ENCODE measurements around the gene RHBDL1. TPM values are rescaled to one million over a fixed set of nuclear protein-coding genes. Genes with fewer than 3 reads are reported as not detected.

Gene RHBDL1
- total RNA-seq = 1 to 10 TPM in 2 of 4 donors, not detected in 2; 1.5 to 2.0 TPM

DNA sequence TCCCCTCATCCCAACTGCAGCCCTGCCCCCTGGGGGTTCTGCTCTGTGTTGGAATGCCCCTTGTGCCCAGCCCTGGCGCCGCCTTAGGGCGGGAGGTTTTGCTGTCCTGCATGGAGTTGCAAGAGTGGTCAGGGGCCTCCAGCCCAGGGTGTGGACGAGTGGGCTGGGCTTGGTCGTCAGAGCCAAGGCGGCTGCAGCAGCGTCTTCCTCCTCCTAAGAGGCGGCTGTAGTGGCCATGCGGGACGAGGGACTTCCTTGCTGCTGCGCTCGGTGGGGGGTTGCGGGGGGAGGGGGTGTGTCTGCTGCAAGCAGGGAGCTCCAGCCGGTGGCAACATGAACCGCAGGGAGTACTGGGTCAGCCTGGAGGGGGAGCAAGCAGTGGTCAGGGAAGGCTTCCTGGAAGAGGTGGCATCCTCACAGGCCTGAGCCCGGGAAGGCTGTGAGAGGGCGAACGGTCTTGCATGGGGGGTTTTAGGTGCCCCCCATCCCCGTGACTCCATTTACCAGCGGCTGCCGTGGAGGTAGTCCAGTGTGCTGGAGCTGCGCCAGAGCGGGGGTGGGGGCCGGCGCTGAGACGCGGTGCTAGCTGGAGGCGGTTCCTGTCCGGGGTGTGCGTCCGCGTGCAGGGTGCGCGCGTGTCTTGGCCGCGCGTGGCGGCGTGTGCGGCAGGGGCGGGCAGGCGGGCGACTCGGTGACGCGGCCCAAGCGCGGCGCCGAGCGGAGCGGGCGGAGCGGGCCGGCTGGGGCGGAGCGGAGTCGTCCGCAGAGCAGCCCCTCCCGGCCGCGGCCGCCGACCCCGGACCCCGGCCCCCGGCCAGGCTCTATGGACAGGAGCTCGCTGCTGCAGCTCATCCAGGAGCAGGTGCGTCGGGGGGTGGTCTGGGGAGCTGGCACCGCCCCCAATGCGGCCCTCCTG lies at the start of gene RHBDL1:
TSS of gene RHBDL1 (plus strand) at position 704 of the 916 bp plus-strand sequence. CDS start at position 824, 120 bp downstream.
- Histone ChIP-seq H3K36me3 (no peaks in the 10 kb centered on the region), H3K27ac (no peak within 1 kb of the TSS), H3K27me3 (no peaks in the 10 kb centered on the region), H3K9me3 (no peaks in the 10 kb centered on the region), H3K4me1 (peaks cover 0 to 11% of the 10 kb centered on the region in 2 donors), H3K4me3 (no peak within 1 kb of the TSS)
- intact Hi-C loops (cut with DNase I; ENCODE audit: low total_unique reads) = no loop called here
- TF ChIP-seq POLR2A (IDR thresholded peaks at IDR 0.05) = no peak
- TF ChIP-seq, protein P1, sequence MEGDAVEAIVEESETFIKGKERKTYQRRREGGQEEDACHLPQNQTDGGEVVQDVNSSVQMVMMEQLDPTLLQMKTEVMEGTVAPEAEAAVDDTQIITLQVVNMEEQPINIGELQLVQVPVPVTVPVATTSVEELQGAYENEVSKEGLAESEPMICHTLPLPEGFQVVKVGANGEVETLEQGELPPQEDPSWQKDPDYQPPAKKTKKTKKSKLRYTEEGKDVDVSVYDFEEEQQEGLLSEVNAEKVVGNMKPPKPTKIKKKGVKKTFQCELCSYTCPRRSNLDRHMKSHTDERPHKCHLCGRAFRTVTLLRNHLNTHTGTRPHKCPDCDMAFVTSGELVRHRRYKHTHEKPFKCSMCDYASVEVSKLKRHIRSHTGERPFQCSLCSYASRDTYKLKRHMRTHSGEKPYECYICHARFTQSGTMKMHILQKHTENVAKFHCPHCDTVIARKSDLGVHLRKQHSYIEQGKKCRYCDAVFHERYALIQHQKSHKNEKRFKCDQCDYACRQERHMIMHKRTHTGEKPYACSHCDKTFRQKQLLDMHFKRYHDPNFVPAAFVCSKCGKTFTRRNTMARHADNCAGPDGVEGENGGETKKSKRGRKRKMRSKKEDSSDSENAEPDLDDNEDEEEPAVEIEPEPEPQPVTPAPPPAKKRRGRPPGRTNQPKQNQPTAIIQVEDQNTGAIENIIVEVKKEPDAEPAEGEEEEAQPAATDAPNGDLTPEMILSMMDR (IDR thresholded peaks at IDR 0.05) = no peak
- no peak for DNase-seq

DNA sequence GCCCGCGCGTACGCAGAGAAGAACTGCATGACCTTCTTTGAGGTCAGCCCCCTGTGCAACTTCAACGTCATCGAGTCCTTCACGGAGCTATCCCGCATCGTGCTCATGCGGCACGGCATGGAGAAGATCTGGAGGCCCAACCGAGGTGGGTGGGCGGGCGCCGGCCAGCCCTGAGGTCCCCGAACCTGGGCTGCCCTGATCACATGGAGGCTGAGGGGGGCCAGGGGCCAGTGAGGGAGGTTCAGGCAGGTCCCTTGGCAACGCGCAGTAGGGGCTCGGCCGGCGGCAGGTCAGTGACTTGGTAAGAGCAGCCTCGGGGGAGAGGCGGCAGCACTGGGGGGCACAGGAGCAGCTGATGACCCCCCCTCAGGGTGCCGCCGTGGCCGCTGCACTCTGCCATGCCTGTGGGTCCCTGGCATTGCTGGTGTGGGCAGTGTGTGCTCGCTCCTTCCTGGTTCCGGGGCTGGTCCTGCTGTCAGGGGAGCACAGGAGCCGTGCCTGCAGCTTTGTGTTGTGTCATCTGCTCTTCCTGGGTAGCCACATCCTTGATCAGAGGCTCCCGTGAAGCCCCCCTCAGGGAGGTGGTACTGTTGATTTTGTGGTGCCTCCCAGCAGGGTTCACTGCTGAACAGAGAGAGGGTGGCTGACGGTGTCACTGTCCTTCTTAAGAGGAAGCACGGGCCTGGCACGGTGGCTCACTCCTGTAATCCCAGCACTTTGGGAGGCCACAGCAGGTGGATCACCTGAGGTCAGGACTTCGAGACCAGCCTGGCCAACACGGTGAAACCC lies 49.3 kb upstream of the RHBDL1 start:
- DNase-seq = peak in 1 of 2 donors; percentile 30
- intact Hi-C loops (cut with DNase I; ENCODE audit: low total_unique reads) = no loop called here

DNA sequence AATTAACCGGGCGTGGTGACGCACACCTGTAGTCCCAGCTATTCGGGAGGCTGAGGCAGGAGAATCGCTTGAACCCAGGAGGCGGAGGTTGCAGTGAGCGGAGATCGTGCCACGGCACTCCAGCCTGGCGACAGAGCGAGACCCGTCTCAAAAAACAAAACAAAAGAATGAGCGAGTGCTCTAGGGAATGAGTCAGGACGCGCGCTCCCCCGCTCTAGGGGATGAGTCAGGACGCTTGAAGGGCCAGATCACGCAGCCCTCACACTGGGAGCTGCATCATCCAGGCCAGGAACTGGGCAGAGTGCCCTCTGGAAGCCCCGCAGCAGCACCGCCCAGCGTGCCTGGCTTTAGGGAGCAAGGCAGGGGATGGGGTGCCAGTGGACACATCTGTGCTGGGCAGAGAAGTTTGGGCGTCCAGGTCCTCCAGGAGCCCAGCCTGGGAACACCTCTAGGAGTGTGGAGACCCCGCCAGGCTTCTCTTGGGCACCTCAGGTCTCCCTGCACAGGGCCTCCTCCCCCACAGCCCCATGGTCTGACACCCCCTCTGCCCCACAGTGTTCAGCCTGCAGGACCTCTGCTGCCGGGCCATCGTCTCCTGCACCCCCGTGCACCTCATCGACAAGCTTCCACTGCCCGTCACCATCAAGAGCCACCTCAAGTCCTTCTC lies 48.6 kb upstream of the RHBDL1 start:
- H3K27me3 ChIP-seq = no peaks in the 10 kb centered on the region
- peak; percentile 89 to 94 for DNase-seq
- no peak overlapping the region for H3K4me3 ChIP-seq
- H3K36me3 ChIP-seq = no peaks in the 10 kb centered on the region
- intact Hi-C loops (cut with DNase I; ENCODE audit: low total_unique reads) = no loop called here
- no peak for TF ChIP-seq POLR2A (IDR thresholded peaks at IDR 0.05)
- TF ChIP-seq, protein P1 (IDR thresholded peaks at IDR 0.05) = no peak
- peak overlapping the region; percentile 89 to 93 for H3K27ac ChIP-seq
- H3K4me1 ChIP-seq = peaks cover 0 to 13% of the 10 kb centered on the region in 2 donors
- H3K9me3 ChIP-seq = no peaks in the 10 kb centered on the region

More for the DNA sequence above, 49.3 kb upstream of the RHBDL1 start:
- Histone ChIP-seq H3K4me1 (peaks cover 0 to 11% of the 10 kb centered on the region in 2 donors), H3K4me3 (no peak overlapping the region), H3K9me3 (no peaks in the 10 kb centered on the region), H3K27me3 (no peaks in the 10 kb centered on the region), H3K27ac (peak overlapping the region; percentile 89 to 93), H3K36me3 (no peaks in the 10 kb centered on the region)
- TF ChIP-seq, protein P1 (IDR thresholded peaks at IDR 0.05) = no peak
- no peak for TF ChIP-seq POLR2A (IDR thresholded peaks at IDR 0.05)

DNA sequence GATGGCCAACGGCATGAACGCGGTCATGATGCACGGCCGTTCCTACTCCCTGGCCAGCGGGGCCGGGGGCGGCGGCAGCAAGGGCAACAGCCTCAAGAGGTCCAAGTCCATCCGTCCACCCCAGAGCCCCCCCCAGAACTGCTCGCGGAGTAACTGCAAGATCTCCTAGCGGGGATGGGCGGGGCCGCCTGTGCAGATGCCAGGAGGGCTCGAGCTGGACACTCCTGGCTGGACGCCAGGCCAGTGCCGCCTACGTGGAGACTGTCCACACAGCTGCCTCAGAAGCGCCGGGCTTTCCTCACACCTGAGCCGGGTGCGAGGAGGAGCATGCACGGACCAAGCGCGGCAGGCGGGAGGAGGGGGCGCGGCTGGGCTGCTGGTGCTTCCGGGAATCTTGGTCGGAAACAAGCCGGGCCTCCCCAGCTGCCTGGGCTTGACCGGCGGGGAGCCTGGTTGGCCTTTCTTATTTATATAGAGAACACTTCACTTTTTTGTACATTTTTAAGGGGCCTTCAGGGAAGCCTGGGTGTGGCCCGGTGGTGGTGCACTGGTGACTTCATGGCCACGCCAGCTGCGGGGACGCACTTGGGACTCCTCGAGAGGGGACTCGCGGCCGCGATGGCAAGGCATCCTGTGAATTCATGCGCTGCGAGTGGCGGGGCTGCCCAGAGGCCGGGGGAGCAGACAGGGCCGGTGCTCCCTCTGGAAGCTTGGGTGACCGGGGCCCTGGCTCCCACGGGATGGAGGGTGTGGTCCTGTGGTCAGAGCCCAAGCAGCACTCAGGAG lies 47.8 kb upstream of the RHBDL1 start:
- Histone ChIP-seq H3K9me3 (no peaks in the 10 kb centered on the region), H3K4me1 (peaks cover 0 to 13% of the 10 kb centered on the region in 2 donors), H3K27ac (peak overlapping the region; percentile 89 to 93), H3K4me3 (no peak overlapping the region), H3K36me3 (no peaks in the 10 kb centered on the region), H3K27me3 (no peaks in the 10 kb centered on the region)
- peak in 1 of 2 donors; percentile 65 for DNase-seq
- intact Hi-C loops (cut with DNase I; ENCODE audit: low total_unique reads) = no loop called here
- TF ChIP-seq, protein P1 (IDR thresholded peaks at IDR 0.05) = no peak
- no peak for TF ChIP-seq POLR2A (IDR thresholded peaks at IDR 0.05)

Data from uterus (tissue), 4 donors.